Measurements from ENCODE around the gene RTN4R. TPM values are rescaled to one million over a fixed set of nuclear protein-coding genes. Genes with fewer than 3 reads are reported as not detected.

Gene RTN4R
- total and polyA plus RNA-seq, 2 donors from 2014 or later = 1.2 to 2.5 TPM

DNA sequence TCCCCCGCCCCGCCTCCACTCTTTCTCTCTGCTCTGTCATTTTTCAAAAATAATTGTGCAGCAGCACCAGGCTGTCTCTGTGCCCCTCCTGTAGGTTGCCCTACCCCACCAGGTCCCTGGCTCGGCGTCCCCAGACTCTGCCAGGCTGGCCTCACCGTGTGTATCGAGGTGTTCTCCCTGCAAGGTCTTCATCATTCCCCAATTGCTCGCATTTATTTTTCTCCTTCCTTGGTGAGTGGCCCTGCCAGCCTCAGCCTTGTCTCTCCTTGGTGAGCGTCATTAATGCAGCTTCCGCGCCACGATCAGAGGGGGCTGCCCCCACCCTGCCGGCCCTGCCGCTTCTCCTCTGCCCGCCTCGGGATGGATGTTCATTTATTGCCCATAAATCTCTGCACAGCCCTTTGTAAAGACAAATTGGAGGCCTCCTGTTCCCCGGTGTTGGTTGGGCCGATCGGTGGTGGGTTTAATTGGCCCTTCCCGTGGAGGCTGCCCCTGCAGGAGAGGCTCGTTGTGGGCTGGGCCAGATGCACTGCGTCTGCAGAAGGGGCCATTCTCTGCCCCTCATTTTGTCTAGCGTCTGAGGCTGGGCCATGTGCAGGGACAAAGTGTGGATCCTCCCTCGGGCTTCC, 33.2 kb downstream of the RTN4R start:
- no peak for TF ChIP-seq CTCF (IDR thresholded peaks at IDR 0.05; ENCODE audit: borderline replicate concordance, extremely low read depth, insufficient read depth)
- Histone ChIP-seq H3K4me3 (ENCODE audit: low read length in 3 of 3) (no peak overlapping the region), H3K9ac (ENCODE audit: low read length in 3 of 3) (no peak overlapping the region), H3K27ac (ENCODE audit: low read depth in 2 of 2, low read length in 2 of 2) (no peak overlapping the region), H3K36me3 (ENCODE audit: control insufficient read depth in 2 of 3, insufficient read depth in 3 of 3, low read length in 3 of 3) (no peaks in the 10 kb centered on the region), H3K4me1 (ENCODE audit: control insufficient read depth in 2 of 3, insufficient read depth in 2 of 3, low read depth in 1 of 3, low read length in 3 of 3) (peaks cover 0 to 11% (median 0%) of the 10 kb centered on the region in 3 donors), H3K27me3 (ENCODE audit: control insufficient read depth, insufficient read depth, low read length) (no peaks in the 10 kb centered on the region), H3K9me3 (ENCODE audit: control insufficient read depth in 2 of 3, insufficient read depth in 1 of 3, low read length in 3 of 3) (no peaks in the 10 kb centered on the region)
- DNase-seq (peak in 1 of 5 donors; percentile 28), FAIRE-seq (no peak)
- intact Hi-C loops (cut with DNase I) = no loop called here

DNA sequence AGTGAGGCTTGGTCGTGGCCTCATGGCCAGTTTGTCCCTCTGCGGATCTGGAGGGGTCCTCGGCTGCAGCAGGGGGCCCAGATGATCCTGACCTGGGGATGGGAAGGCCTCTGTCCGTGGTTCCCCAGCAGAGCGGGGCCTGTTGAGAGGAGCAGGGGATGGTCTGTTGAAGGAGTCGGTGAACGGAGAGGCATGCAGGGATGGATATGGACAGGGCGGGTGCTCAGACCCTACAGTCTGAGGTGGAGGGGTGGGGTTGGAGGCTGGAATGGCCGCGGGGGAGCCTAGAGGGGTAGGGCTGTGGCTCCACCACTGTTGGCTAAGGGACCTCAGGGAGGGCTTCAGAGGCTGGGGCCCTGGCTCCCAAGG, 33.8 kb downstream of the RTN4R start:
- H3K36me3 ChIP-seq (ENCODE audit: control insufficient read depth in 2 of 3, insufficient read depth in 3 of 3, low read length in 3 of 3) = no peaks in the 10 kb centered on the region
- no peak for FAIRE-seq

GRCh38 chr22:20233351-20234313, 34.5 kb downstream of the RTN4R start:
- Histone ChIP-seq H3K9ac (ENCODE audit: low read length in 3 of 3) (no peak overlapping the region), H3K4me3 (ENCODE audit: low read length in 3 of 3) (no peak overlapping the region), H3K4me1 (ENCODE audit: control insufficient read depth in 2 of 3, insufficient read depth in 2 of 3, low read depth in 1 of 3, low read length in 3 of 3) (peaks cover 0 to 6% (median 0%) of the 10 kb centered on the region in 3 donors), H3K27me3 (ENCODE audit: control insufficient read depth, insufficient read depth, low read length) (no peaks in the 10 kb centered on the region), H3K9me3 (ENCODE audit: control insufficient read depth in 2 of 3, insufficient read depth in 1 of 3, low read length in 3 of 3) (no peaks in the 10 kb centered on the region), H3K36me3 (ENCODE audit: control insufficient read depth in 2 of 3, insufficient read depth in 3 of 3, low read length in 3 of 3) (no peaks in the 10 kb centered on the region), H3K27ac (ENCODE audit: low read depth in 2 of 2, low read length in 2 of 2) (no peak overlapping the region)
- intact Hi-C loops (cut with DNase I) = no loop called here
- TF ChIP-seq CTCF (IDR thresholded peaks at IDR 0.05; ENCODE audit: borderline replicate concordance, extremely low read depth, insufficient read depth) = no peak
- FAIRE-seq (no peak), DNase-seq (no peak)

More for the DNA sequence above, 33.8 kb downstream of the RTN4R start:
- no peak for TF ChIP-seq CTCF (IDR thresholded peaks at IDR 0.05; ENCODE audit: borderline replicate concordance, extremely low read depth, insufficient read depth)
- Histone ChIP-seq H3K9me3 (ENCODE audit: control insufficient read depth in 2 of 3, insufficient read depth in 1 of 3, low read length in 3 of 3) (no peaks in the 10 kb centered on the region), H3K9ac (ENCODE audit: low read length in 3 of 3) (no peak overlapping the region), H3K4me1 (ENCODE audit: control insufficient read depth in 2 of 3, insufficient read depth in 2 of 3, low read depth in 1 of 3, low read length in 3 of 3) (peaks cover 0 to 9% (median 0%) of the 10 kb centered on the region in 3 donors), H3K4me3 (ENCODE audit: low read length in 3 of 3) (no peak overlapping the region), H3K27me3 (ENCODE audit: control insufficient read depth, insufficient read depth, low read length) (no peaks in the 10 kb centered on the region), H3K27ac (ENCODE audit: low read depth in 2 of 2, low read length in 2 of 2) (no peak overlapping the region)
- intact Hi-C loops (cut with DNase I) = no loop called here
- DNase-seq = no peak
